NCI-H2227 (cell line): ENCODE results near the gene NAA40.
A peak's percentile ranks its signal among the peaks of the same experiment; 100 is the strongest.
"Not testable (repeated sequence)": the region's sequence is repeated elsewhere in the genome, so short reads cannot be mapped to it uniquely, and the experiment has no call there.

Source experiments
- DNase-seq: peaks from one replicate; lab custom pipeline; 2025; ENCODE audit not compliant: unreplicated experiment; lab: John Stamatoyannopoulos, UW

NAA40 gene

GRCh38 chr11:63937713-63938478, 906 bp upstream of the NAA40 start:
- peak; percentile 67 for DNase-seq

DNA sequence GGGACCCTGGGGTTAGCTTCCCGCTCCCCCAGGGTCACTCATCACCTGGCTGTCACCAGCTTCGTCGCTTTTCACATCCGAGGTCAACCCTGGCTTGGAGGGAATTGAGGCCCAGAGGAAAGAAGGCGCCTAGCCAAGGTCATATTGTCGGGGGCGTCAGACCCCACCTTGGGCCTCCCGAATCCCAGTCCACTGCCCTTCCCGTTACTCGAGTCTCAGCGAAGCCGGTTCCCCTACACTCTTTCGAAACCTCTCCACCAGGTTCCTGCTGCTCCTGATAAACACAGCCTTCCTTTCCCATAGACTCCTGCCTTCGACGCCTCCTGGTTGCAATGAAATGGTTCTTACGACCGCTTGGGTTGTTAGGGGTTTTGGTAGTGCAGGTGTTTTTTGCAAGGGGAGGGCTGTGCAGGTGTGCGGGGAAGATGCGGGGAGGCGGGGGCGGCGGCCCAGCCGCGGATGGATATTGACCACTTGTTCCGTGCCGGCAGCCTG, 642 bp downstream of the NAA40 start:
- DNase-seq = peak; percentile 54

- no peak for DNase-seq
Observed at GRCh38 chr11:63940786-63941185, 2.0 kb downstream of the NAA40 start.

- DNase-seq = no peak
Observed at GRCh38 chr11:63941901-63942300, 3.1 kb downstream of the NAA40 start.

DNA sequence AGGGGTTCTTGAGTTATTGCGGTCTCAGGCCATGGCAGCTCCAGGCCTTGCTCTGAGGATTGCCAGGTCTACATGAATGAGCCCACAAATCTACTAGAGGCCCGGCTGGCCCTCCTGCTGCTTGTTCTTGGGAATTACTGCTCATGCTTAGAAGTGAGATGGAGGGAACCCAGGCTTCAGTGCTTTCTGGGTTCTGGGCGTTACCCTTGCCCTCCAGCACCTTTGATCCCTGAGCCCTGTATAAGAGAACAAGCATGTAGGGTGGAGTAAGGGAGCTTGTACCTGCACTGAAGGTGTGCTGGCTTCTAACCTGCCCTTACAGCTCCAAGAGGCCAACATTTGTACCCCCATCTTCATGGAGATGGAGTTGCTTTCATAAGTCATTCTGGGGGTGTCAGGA, 4.0 kb downstream of the NAA40 start:
- no peak for DNase-seq

DNA sequence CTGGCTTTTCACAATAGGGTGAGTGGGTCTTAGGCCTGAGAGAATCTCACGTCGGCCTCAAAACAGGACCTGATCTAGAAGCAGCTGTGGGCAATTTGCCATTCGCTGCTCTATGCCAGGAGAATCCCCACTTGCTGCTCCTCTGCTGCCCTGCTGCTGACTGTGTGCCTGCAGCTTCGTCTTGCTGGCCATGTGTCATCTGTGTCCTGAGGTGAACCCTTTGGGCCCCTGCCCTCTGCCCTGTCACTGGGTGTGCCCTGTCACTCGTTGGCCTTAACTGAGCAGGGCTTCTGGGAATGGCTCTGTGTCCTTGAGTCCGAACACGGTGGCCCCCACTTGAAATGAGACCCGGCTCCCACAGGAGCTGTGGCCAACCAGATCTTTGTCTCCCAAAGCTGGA, 6.2 kb downstream of the NAA40 start:
- DNase-seq = no peak

- DNase-seq = peak; percentile 80
Observed at GRCh38 chr11:63945477-63946163, 6.8 kb downstream of the NAA40 start.

DNA sequence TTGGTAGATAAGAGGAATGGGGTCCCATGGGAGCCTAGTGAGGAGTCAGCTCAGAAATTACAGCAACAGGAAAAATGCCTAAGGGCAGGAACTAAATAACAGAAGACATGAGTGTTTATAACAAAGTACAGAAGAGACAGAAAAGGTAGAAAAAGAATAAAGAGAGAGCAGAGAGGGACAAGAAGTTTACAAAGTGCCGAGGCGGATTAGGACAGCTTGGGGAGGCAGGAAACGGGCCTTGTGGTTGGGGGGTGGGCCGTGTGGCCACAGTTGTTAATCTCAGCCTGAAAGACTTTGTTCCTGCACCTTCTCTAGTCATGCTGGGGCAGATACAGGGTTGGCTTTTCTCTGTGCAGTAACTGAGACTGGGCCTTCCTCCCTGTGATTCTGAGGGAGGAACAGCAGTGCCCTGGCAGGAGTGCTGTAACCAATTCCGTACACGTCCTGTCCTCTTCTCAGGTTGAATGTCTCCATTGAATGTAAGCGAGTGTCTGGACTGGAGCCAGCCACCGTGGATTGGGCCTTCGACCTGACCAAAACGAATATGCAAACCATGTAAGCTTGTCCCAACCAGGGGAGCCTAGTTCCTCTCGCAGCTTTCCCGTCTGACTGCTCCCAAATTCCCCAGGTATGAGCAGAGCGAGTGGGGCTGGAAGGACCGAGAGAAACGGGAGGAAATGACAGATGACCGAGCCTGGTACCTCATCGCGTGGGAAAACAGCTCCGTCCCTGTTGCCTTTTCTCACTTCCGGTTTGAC, 13.2 kb downstream of the NAA40 start:
- no peak for DNase-seq

DNA sequence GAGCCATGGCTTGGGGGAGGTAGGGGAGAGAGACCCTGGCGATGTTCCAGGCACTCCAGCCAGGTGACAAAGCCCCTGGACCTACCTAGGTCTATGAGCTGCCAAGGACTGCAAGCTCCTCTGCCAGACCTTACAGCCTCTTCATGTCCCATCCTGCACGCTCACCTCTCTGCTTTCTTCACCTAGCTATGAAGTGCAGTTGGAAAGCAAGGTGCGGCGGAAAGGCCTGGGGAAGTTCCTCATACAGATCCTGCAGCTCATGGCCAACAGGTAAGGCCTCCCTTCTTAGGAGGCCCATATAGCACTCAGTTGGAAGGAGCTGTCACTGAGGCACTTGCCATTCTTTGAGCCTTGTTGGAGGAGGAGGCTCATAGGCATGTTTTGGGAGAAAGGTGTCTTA, 13.8 kb downstream of the NAA40 start:
- no peak for DNase-seq

DNA sequence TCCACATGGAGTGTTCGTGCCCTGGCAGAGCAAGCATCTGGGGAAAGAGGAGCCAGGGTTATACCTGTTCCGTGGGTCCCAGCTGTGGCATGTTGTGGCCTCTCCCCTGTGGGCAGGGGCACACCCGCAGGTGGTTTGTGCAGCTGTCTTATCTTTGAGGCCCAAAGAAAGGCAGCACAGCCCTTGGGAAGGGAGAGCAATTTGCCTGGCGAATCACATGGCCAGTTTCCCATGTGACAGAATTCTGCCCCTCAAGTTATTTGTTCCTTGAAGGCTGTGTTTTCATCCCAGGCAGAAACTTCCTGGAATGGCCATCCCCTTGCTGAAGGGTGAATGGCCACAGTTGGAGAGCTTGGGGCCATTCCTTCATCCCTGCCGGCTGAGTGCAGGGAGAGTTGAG, 19.2 kb downstream of the NAA40 start:
- no peak for DNase-seq

DNA sequence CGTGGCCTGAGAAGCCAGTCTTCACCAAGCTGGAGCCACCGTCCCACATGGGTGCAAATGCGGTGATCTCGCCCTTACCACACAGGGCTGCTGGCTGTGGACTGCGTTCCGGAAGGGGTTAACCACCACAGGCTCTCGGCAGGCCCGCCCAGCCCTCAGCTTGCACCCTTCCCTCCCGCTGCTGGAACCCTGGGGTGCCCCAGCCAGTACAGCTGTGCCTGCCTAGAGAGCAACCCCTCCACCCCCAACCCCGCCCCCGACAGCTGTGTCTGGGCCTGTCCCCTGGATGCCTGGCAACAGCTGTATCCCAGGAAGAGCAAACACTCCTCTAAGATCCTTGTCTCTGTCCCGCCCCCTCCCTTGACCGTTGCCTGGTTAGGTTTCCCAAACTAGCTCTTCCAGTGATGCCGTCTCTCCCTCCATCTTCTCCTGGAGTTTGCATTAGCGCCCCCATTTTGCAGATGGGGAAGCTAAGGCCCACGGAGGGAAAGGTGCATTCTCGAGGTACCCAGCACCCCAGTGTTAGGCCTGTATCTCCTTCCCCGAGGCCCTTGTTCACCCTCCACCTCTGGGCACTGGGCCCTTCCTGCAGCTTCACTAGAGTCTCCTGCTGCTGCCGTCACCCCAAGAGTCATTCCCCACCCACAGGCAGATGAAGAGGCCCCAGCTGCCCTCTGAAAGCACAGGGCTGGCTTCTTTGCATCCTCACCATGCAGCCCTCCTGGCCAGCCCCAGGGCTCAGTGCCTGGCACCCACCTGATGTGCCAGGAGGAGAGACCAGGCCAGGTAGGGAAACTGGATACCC, 23.0 kb downstream of the NAA40 start:
- DNase-seq = peak; percentile 66

DNA sequence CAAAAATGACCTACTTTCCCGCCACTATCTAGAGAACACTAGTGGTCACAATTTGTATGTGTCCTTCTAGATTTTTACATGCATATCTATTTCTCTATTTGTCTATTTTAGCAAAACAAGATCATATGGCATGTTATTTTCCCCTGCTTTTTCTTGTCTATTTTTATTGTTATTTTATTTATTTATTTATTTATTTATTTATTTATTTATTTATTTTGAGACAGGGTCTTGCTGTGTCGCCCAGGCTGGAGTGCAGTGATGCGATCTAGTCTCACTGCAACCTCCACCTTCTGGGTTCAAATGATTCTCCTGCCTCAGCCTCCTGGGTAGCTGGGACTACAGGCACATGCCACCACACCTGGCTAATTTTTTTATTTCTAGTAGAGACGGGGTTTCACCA, 25.1 kb downstream of the NAA40 start:
- not testable (repeated sequence) for DNase-seq

- no peak for DNase-seq
Observed at GRCh38 chr11:63966444-63966843, 27.6 kb downstream of the NAA40 start.

DNA sequence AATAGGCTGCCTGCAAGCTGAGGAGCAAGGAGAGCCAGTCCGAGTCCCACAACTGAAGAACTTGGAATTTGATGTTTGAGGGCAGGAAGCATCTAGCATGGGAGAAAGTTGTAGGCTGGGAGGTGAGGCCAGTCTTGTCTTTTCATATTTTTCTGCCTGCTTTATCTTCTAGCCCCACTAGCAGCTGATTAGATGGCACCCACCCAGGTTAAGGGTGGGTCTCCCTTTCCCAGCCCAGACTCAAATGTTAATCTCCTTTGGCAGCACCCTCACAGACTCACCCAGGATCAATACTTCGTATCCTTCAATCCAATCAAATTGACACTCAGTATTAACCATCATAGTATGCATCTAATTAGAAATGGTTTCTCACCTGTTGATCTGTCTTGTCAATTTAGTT, 30.7 kb downstream of the NAA40 start:
- DNase-seq = no peak

GRCh38 chr11:63970902-63971301, 32.1 kb downstream of the NAA40 start:
- no peak for DNase-seq

DNA sequence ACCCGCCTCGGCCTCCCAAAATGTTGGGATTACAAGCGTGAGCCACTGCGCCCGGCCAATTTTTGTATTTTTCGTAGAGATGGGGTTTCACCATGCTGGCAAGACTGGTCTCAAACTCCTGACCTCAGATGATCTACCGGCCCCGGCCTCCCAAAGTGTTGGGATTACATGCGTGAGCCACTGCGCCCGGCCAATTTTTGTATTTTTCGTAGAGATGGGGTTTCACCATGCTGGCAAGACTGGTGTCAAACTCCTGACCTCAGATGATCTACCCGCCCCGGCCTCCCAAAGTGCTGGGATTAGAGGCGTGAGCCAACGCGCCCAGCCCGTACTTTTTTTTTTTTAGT, 35.1 kb downstream of the NAA40 start:
- not testable (repeated sequence) for DNase-seq

GRCh38 chr11:63974259-63975143, 35.7 kb downstream of the NAA40 start, which contains the start of gene COX8A:
Gene COX8A (plus strand): TSS chr11:63974620. CDS start chr11:63974681, 61 bp downstream.
- DNase-seq = peak; percentile 100

- no peak for DNase-seq
Observed at GRCh38 chr11:63978551-63979239, 39.9 kb downstream of the NAA40 start.

GRCh38 chr11:63979426-63979825, 40.6 kb downstream of the NAA40 start:
- DNase-seq = no peak
